AG04450 (cell line): ENCODE data around the gene ACP7. TPM values are rescaled to one million over a fixed set of nuclear protein-coding genes. Genes with fewer than 3 reads are reported as not detected.

Source experiments
- CTCF ChIA-PET: fragments of 300-600, 350-600 bp; formaldehyde crosslinking; extraction: SDS; loops from one replicate; lab custom pipeline; 2022; ENCODE audit warnings: antibody characterized with exemption, inconsistent platforms; lab: Charles Lee
- POLR2A ChIA-PET: fragments of 350-600 bp; formaldehyde crosslinking; extraction: SDS; loops from one replicate; lab custom pipeline; 2021; ENCODE audit warnings: antibody characterized with exemption, inconsistent platforms; lab: Yijun Ruan, JAX
- DNase-seq: peaks from one replicate; pipeline ENCODE4 v3.0.0-alpha.2; 2011; ENCODE audit warnings: low read depth, low spot score
- H3K27ac ChIP-seq: one replicate; pipeline ENCODE4 v1.5.1; 2012; ENCODE audit warnings: low read depth, low read length, control low read depth
- H3K27me3 ChIP-seq: one replicate; pipeline ENCODE4 v1.6.0; 2012; ENCODE audit warnings: low read length; ENCODE audit not compliant: control insufficient read depth, insufficient read depth
- H3K4me3 ChIP-seq: 2 replicates; pipeline ENCODE4 v1.5.1; 2011; ENCODE audit warnings: mild to moderate bottlenecking, low read depth, low read length, control low read depth
- H3K9me3 ChIP-seq: 2 replicates; pipeline ENCODE4 v1.5.1; 2012; ENCODE audit warnings: low read length; ENCODE audit not compliant: control insufficient read depth, insufficient read depth
- CTCF ChIP-seq: IDR thresholded peaks from 2 replicates; pipeline ENCODE4 v1.5.1; 2011; ENCODE audit warnings: low read depth, low read length, control low read depth, inconsistent platforms
- polyA plus RNA-seq: library from polyadenylated mRNA; depleted of rRNA; stranded (reverse); fragments of >200 nt; gene quantifications from 2 replicates; pipeline ENCODE4 v1.2.3, GENCODE V29; 2011

ACP7 gene
- polyA plus RNA-seq, 1 experiment, result not detected

- Histone ChIP-seq H3K27ac (no peak overlapping the region), H3K9me3 (peaks cover 2% of the 10 kb centered on the region; the same call in 1 of the 2 replicates), H3K4me3 (no peak overlapping the region), H3K27me3 (no peaks in the 10 kb centered on the region)
- CTCF ChIA-PET, result interaction anchor here (0.9 kb wide), 1 partner anchor 37 kb away, joined by 4 read pairs; no protein-coding TSS in a partner anchor
- POLR2A ChIA-PET, result no interaction called here
- no peak for DNase-seq
- no peak for TF ChIP-seq CTCF
Measured at GRCh38 chr19:39150235-39150634, 66.1 kb downstream of the ACP7 start.

GRCh38 chr19:39150807-39151600 is 66.8 kb downstream of the ACP7 start:
- no peak for TF ChIP-seq CTCF
- no peak overlapping the region for H3K27ac ChIP-seq
- no peak overlapping the region for H3K4me3 ChIP-seq
- no peaks in the 10 kb centered on the region for H3K27me3 ChIP-seq
- no peak for DNase-seq
- POLR2A ChIA-PET, result no interaction called here
- CTCF ChIA-PET, result no interaction called here
- H3K9me3 ChIP-seq, result peaks cover 2% of the 10 kb centered on the region; the same call in 1 of the 2 replicates

GRCh38 chr19:39152066-39152465 is 67.9 kb downstream of the ACP7 start:
- Histone ChIP-seq H3K4me3 (no peak overlapping the region), H3K27ac (no peak overlapping the region), H3K27me3 (no peaks in the 10 kb centered on the region), H3K9me3 (peaks cover 2% of the 10 kb centered on the region)
- POLR2A ChIA-PET, result no interaction called here
- no peak for TF ChIP-seq CTCF
- no peak for DNase-seq
- CTCF ChIA-PET, result no interaction called here

- ChIA-PET CTCF (no interaction called here), POLR2A (interaction anchor here (0.6 kb wide), 1 partner anchor 14 kb away, joined by 4 read pairs; no protein-coding TSS in a partner anchor)
- H3K27me3 ChIP-seq, result no peaks in the 10 kb centered on the region
- TF ChIP-seq CTCF, result no peak
- H3K27ac ChIP-seq, result no peak overlapping the region
- DNase-seq, result no peak
- H3K9me3 ChIP-seq, result no peaks in the 10 kb centered on the region; the same call in 1 of the 2 replicates
- no peak overlapping the region for H3K4me3 ChIP-seq
Measured at GRCh38 chr19:39154100-39154628, 70.0 kb downstream of the ACP7 start.

GRCh38 chr19:39154629-39155100 is 70.5 kb downstream of the ACP7 start:
- CTCF ChIA-PET, result no interaction called here
- Histone ChIP-seq H3K9me3 (no peaks in the 10 kb centered on the region; the same call in 1 of the 2 replicates), H3K27me3 (no peaks in the 10 kb centered on the region), H3K27ac (no peak overlapping the region), H3K4me3 (no peak overlapping the region)
- TF ChIP-seq CTCF, result no peak
- POLR2A ChIA-PET, result interaction anchor here (0.6 kb wide), 1 partner anchor 133 kb away, joined by 3 read pairs; no protein-coding TSS in a partner anchor
- DNase-seq, result no peak
